Esophagus (tissue), 2 donors: ENCODE results near the gene MUC5AC. TPM values are rescaled to one million over a fixed set of nuclear protein-coding genes. Genes with fewer than 3 reads are reported as not detected.

Experiments
- H3K27ac ChIP-seq, 2 donors: one replicate each; pipeline ENCODE4 v1.5.1; 2013; ENCODE audit warnings: low read depth in 2 of 2, mild to moderate bottlenecking in 2 of 2, inconsistent platforms in 1 of 2, low read length in 1 of 2, moderate library complexity in 1 of 2
- H3K27me3 ChIP-seq, 2 donors: one replicate each; pipeline ENCODE4 v1.6.1; 2013; ENCODE audit warnings: low read length in 2 of 2, control low read depth in 1 of 2, mild to moderate bottlenecking in 1 of 2; ENCODE audit not compliant: insufficient read depth in 2 of 2, control insufficient read depth in 1 of 2
- H3K36me3 ChIP-seq, 2 donors: one replicate each; pipeline ENCODE4 v1.6.1; 2013; ENCODE audit warnings: low read length in 1 of 2; ENCODE audit not compliant: control insufficient read depth in 2 of 2, insufficient read depth in 2 of 2
- H3K4me1 ChIP-seq, 2 donors: one replicate each; pipeline ENCODE4 v1.6.1; 2013; ENCODE audit warnings: low read length in 1 of 2; ENCODE audit not compliant: control insufficient read depth in 2 of 2, insufficient read depth in 2 of 2
- H3K4me3 ChIP-seq, 2 donors: one replicate each; pipeline ENCODE4 v1.5.1; 2013; ENCODE audit warnings: low read length in 2 of 2, mild to moderate bottlenecking in 2 of 2, low read depth in 1 of 2, moderate library complexity in 1 of 2
- H3K9me3 ChIP-seq, 2 donors: one replicate each; pipeline ENCODE4 v1.6.1; 2013; ENCODE audit warnings: mild to moderate bottlenecking in 2 of 2, low read depth in 1 of 2, low read length in 1 of 2, moderate library complexity in 1 of 2; ENCODE audit not compliant: control insufficient read depth in 2 of 2, insufficient read depth in 1 of 2
- WGBS, 2 donors: extraction: QIAGEN DNeasy Blood & Tissue Kit; methylation state at CpG; one replicate each; pipeline ENCODE4 v1.1.7; 2013; 5-methylcytosine and 5-hydroxymethylcytosine counted together
- polyA plus RNA-seq, 2 donors: library from polyadenylated mRNA; stranded (reverse); fragments of 200-250 nt; gene quantifications; one replicate each; pipeline ENCODE4 v1.2.3, GENCODE V29; 2013
- donor health status: healthy with polysubstance abuse.
- donor health status: Bipolar disorder and iron deficiency.

MUC5AC gene
- polyA plus RNA-seq, 2 donors = 0.01 to 0.08 TPM

- no peaks in the 10 kb centered on the region for H3K27me3 ChIP-seq
- H3K27ac ChIP-seq = no peak overlapping the region
- H3K4me1 ChIP-seq = peaks cover 0 to 7% of the 10 kb centered on the region in 2 donors
- H3K36me3 ChIP-seq = no peaks in the 10 kb centered on the region
- WGBS, 2 donors = 92 to 93% methylated on average over 54 to 59 of the region's 59 CpGs
- no peak overlapping the region for H3K4me3 ChIP-seq
- H3K9me3 ChIP-seq = peaks cover 0 to 9% of the 10 kb centered on the region in 2 donors
Measured at GRCh38 chr11:1194231-1194976, 36.7 kb downstream of the MUC5AC start.

GRCh38 chr11:1194977-1195681 is 37.4 kb downstream of the MUC5AC start:
- Histone ChIP-seq H3K27ac (no peak overlapping the region), H3K9me3 (peaks cover 0 to 9% of the 10 kb centered on the region in 2 donors), H3K4me1 (peaks cover 3 to 8% of the 10 kb centered on the region in 2 donors), H3K4me3 (no peak overlapping the region), H3K36me3 (no peaks in the 10 kb centered on the region), H3K27me3 (no peaks in the 10 kb centered on the region)
- 84 to 86% methylated on average over 29 to 32 of the region's 32 CpGs for WGBS, 2 donors

GRCh38 chr11:1195682-1196515 is 38.1 kb downstream of the MUC5AC start:
- 81 to 86% methylated on average over 30 to 41 of the region's 41 CpGs for WGBS, 2 donors
- Histone ChIP-seq H3K27me3 (no peaks in the 10 kb centered on the region), H3K4me1 (peaks cover 3 to 10% of the 10 kb centered on the region in 2 donors), H3K27ac (no peak overlapping the region), H3K36me3 (no peaks in the 10 kb centered on the region), H3K9me3 (peaks cover 0 to 3% of the 10 kb centered on the region in 2 donors), H3K4me3 (no peak overlapping the region)

GRCh38 chr11:1196516-1197391 is 39.0 kb downstream of the MUC5AC start:
- H3K36me3 ChIP-seq = no peaks in the 10 kb centered on the region

GRCh38 chr11:1197431-1197885 is 39.7 kb downstream of the MUC5AC start:
- H3K27me3 ChIP-seq = peaks cover 0 to under 1% of the 10 kb centered on the region in 2 donors
- WGBS, 2 donors = 82% methylated on average over 29 of the region's 29 CpGs

More at GRCh38 chr11:1196516-1197391, 39.0 kb downstream of the MUC5AC start:
- no peak overlapping the region for H3K4me3 ChIP-seq
- H3K27me3 ChIP-seq = no peaks in the 10 kb centered on the region
- no peak overlapping the region for H3K27ac ChIP-seq
- WGBS, 2 donors = 72 to 79% methylated on average over 28 of the region's 28 CpGs
- H3K4me1 ChIP-seq = peaks cover 3 to 10% of the 10 kb centered on the region in 2 donors
- peaks cover 0 to 3% of the 10 kb centered on the region in 2 donors for H3K9me3 ChIP-seq

GRCh38 chr11:1197886-1198560 is 40.3 kb downstream of the MUC5AC start:
- WGBS, 2 donors = 73 to 77% methylated on average over 33 of the region's 33 CpGs
- peaks cover 0 to 3% of the 10 kb centered on the region in 2 donors for H3K27me3 ChIP-seq
- peaks cover 3 to 10% of the 10 kb centered on the region in 2 donors for H3K4me1 ChIP-seq
- no peak overlapping the region for H3K27ac ChIP-seq
- no peak overlapping the region for H3K4me3 ChIP-seq
- peaks cover 0 to 3% of the 10 kb centered on the region in 2 donors for H3K9me3 ChIP-seq
- no peaks in the 10 kb centered on the region for H3K36me3 ChIP-seq

More at GRCh38 chr11:1197431-1197885, 39.7 kb downstream of the MUC5AC start:
- Histone ChIP-seq H3K36me3 (no peaks in the 10 kb centered on the region), H3K4me1 (peaks cover 3 to 10% of the 10 kb centered on the region in 2 donors), H3K4me3 (no peak overlapping the region), H3K27ac (no peak overlapping the region), H3K9me3 (peaks cover 0 to 3% of the 10 kb centered on the region in 2 donors)

- Histone ChIP-seq H3K4me3 (no peak overlapping the region), H3K4me1 (peaks cover 3 to 14% of the 10 kb centered on the region in 2 donors), H3K9me3 (peaks cover 0 to 3% of the 10 kb centered on the region in 2 donors), H3K36me3 (no peaks in the 10 kb centered on the region), H3K27ac (no peak overlapping the region), H3K27me3 (peaks cover 0 to 3% of the 10 kb centered on the region in 2 donors)
- 65 to 67% methylated on average over 26 of the region's 26 CpGs for WGBS, 2 donors
Measured at GRCh38 chr11:1198561-1199240, 40.9 kb downstream of the MUC5AC start.

- Histone ChIP-seq H3K36me3 (no peaks in the 10 kb centered on the region), H3K4me1 (peaks cover 3 to 14% of the 10 kb centered on the region in 2 donors)
- 42 to 59% methylated on average over 27 of the region's 27 CpGs for WGBS, 2 donors
Measured at GRCh38 chr11:1199241-1199750, 41.5 kb downstream of the MUC5AC start.

More at GRCh38 chr11:1199241-1199750, 41.5 kb downstream of the MUC5AC start:
- no peak overlapping the region for H3K4me3 ChIP-seq
- H3K9me3 ChIP-seq = peaks cover 0 to 3% of the 10 kb centered on the region in 2 donors
- no peak overlapping the region for H3K27ac ChIP-seq
- H3K27me3 ChIP-seq = peaks cover 0 to 3% of the 10 kb centered on the region in 2 donors
